CMK (cell line): Measurements from ENCODE around the gene PSD2.

Experiments used
- DNase-seq: peaks from one replicate; pipeline ENCODE4 v3.0.0-alpha.2; 2010; ENCODE audit warnings: low read depth

The PSD2 gene

GRCh38 chr5:139763930-139764791 lies 31.4 kb upstream of the PSD2 start:
- no peak for DNase-seq

- no peak for DNase-seq
These were observed 30.7 kb upstream of the PSD2 start for GRCh38 chr5:139764886-139765408.

GRCh38 chr5:139765409-139766217 lies 30.0 kb upstream of the PSD2 start:
- no peak for DNase-seq

- no peak for DNase-seq
These were observed 27.6 kb upstream of the PSD2 start for GRCh38 chr5:139767960-139768359.

- DNase-seq, result no peak
These were observed 26.7 kb upstream of the PSD2 start for GRCh38 chr5:139768807-139769465.

GRCh38 chr5:139769477-139769876 lies 26.1 kb upstream of the PSD2 start:
- no peak for DNase-seq

GRCh38 chr5:139770722-139771121 lies 24.9 kb upstream of the PSD2 start:
- DNase-seq, result no peak

- no peak for DNase-seq
These were observed 23.4 kb upstream of the PSD2 start for GRCh38 chr5:139772089-139772791.

GRCh38 chr5:139772927-139773690 lies 22.5 kb upstream of the PSD2 start:
- no peak for DNase-seq

GRCh38 chr5:139774980-139775661 lies 20.5 kb upstream of the PSD2 start:
- peak; percentile 48 for DNase-seq

GRCh38 chr5:139775872-139776271 lies 19.7 kb upstream of the PSD2 start:
- no peak for DNase-seq

- no peak for DNase-seq
These were observed 18.7 kb upstream of the PSD2 start for GRCh38 chr5:139776861-139777260.

- no peak for DNase-seq
These were observed 12.1 kb upstream of the PSD2 start for GRCh38 chr5:139783436-139783965.

- DNase-seq, result no peak
These were observed 11.1 kb upstream of the PSD2 start for GRCh38 chr5:139784488-139784887.

GRCh38 chr5:139787257-139787567 lies 8.4 kb upstream of the PSD2 start:
- DNase-seq, result no peak

GRCh38 chr5:139787568-139788293 lies 7.9 kb upstream of the PSD2 start:
- DNase-seq, result no peak

- no peak for DNase-seq
These were observed 7.2 kb upstream of the PSD2 start for GRCh38 chr5:139788294-139788910.

GRCh38 chr5:139789116-139789844 lies 6.3 kb upstream of the PSD2 start:
- DNase-seq, result no peak

- DNase-seq, result no peak
These were observed 5.8 kb upstream of the PSD2 start for GRCh38 chr5:139789845-139790189.
